Measurements from ENCODE around the gene CDHR2.

The CDHR2 gene

DNA sequence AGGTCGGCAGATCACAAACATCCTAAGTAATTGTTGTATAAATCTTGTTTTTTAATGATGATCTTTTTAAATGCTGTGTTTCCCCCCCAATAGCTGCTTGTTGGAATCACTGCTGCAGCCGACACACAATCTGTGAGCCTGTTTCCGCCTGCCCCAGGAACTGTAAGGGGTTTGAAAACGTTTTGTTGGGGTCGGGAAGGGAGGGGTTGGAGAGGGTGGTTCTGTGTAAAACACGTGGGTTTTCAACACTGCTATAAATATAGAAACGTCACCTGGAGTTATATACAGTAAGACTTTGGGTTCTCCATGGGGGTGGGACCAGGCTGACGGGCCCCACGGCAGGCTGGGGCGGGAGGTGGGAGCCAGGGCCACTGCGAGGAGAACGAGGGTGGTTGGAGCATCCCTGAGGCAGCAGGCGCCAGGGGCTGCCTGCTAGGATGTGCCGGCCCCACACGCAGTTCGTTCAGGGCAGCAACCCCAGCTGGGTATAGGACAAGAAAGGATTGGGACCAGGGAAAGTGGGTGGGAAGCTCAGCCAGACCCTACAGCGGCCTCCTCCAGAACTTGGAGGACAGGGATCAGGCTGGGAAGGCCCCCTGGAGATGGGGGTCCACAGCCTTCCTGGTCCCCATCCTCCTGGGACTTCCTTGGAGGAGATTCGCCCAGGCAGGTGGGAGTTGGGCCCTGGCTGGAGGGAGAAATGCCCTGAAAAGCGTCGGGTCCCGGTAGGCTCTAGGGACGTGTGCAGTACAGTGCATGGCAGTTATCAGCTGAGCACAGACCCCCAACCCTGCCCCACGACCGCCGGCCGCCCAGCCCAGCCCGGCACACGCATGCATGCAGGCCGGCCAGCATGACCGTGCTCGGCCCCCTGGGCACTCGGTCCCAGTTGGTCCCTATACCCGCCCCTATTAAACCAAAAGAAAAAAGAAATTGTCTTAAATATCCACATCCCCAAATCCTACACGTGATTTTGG, 21.6 kb upstream of the CDHR2 start:
- TF ChIP-seq EZH2 (IDR thresholded peaks at IDR 0.05) (no peak), FOXP2 (optimal IDR thresholded peaks at IDR 0.05; ENCODE audit: control extremely low read depth, extremely low read length, insufficient read depth) (no peak), POLR2AphosphoS5 (IDR thresholded peaks at IDR 0.05; ENCODE audit: borderline replicate concordance, low read depth, low read length) (no peak; the same call in 1 of the 2 replicates)
- no peak overlapping the region for H3K4me3 ChIP-seq
- no peak for DNase-seq (ENCODE audit: low read depth, low spot score)
- no peak overlapping the region for H3K27ac ChIP-seq
- H3K36me3 ChIP-seq (ENCODE audit: insufficient read depth, low read length): peaks cover 47% of the 10 kb centered on the region
- H3K9me3 ChIP-seq (ENCODE audit: low read depth, low read length): no peaks in the 10 kb centered on the region
- H3K9ac ChIP-seq (ENCODE audit: insufficient read length): no peak overlapping the region

DNA sequence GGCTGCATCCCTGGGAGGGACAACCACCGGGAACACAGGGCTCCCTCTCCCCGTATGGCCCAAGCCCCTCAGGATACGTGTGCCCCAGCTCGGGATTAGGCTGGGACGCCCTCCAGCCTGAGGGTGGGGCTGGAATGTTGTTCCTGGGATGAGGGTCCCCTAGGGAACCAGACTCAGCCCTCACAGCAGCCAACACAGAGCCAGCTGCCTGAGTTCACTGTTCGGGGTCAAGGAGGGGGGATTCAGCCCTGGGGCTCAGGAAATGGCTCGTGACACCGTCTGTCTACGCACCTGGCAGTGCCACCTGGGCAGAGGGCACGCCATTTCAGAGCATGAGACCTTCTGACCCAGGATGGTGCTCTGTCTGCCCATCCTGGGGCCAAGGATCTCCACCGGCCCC, 20.8 kb upstream of the CDHR2 start:
- Histone ChIP-seq H3K27ac (no peak overlapping the region), H3K9me3 (ENCODE audit: low read depth, low read length) (no peaks in the 10 kb centered on the region), H3K9ac (ENCODE audit: insufficient read length) (no peak overlapping the region), H3K36me3 (ENCODE audit: insufficient read depth, low read length) (peaks cover 53% of the 10 kb centered on the region), H3K4me3 (no peak overlapping the region)
- DNase-seq (ENCODE audit: low read depth, low spot score): no peak
- TF ChIP-seq POLR2AphosphoS5 (IDR thresholded peaks at IDR 0.05; ENCODE audit: borderline replicate concordance, low read depth, low read length) (no peak), FOXP2 (optimal IDR thresholded peaks at IDR 0.05; ENCODE audit: control extremely low read depth, extremely low read length, insufficient read depth) (no peak), EZH2 (IDR thresholded peaks at IDR 0.05) (no peak)

DNA sequence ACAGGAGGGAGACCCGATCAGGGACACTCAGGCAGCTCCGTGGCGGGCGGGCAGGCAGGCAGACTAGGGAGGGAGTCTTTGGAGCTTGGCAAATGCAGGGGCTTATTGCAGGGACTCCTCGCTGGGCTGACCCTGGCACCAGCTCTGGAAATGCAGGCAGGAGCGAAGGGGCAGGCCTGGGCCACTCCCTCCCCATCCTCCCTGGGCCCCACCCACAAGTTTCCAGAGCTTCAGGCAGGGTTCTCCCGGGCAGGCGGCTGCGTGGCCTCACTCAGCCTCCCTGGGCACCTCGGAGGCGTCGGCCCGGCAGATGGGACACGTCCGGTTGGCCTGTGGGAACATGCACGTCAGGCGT, 20.4 kb upstream of the CDHR2 start:
- DNase-seq (ENCODE audit: low read depth, low spot score): no peak
- Histone ChIP-seq H3K27ac (no peak overlapping the region), H3K4me3 (no peak overlapping the region), H3K36me3 (ENCODE audit: insufficient read depth, low read length) (peaks cover 53% of the 10 kb centered on the region), H3K9ac (ENCODE audit: insufficient read length) (no peak overlapping the region), H3K9me3 (ENCODE audit: low read depth, low read length) (no peaks in the 10 kb centered on the region)
- TF ChIP-seq FOXP2 (optimal IDR thresholded peaks at IDR 0.05; ENCODE audit: control extremely low read depth, extremely low read length, insufficient read depth): no peak
- TF ChIP-seq POLR2AphosphoS5 (IDR thresholded peaks at IDR 0.05; ENCODE audit: borderline replicate concordance, low read depth, low read length): no peak
- no peak for TF ChIP-seq EZH2 (IDR thresholded peaks at IDR 0.05)

DNA sequence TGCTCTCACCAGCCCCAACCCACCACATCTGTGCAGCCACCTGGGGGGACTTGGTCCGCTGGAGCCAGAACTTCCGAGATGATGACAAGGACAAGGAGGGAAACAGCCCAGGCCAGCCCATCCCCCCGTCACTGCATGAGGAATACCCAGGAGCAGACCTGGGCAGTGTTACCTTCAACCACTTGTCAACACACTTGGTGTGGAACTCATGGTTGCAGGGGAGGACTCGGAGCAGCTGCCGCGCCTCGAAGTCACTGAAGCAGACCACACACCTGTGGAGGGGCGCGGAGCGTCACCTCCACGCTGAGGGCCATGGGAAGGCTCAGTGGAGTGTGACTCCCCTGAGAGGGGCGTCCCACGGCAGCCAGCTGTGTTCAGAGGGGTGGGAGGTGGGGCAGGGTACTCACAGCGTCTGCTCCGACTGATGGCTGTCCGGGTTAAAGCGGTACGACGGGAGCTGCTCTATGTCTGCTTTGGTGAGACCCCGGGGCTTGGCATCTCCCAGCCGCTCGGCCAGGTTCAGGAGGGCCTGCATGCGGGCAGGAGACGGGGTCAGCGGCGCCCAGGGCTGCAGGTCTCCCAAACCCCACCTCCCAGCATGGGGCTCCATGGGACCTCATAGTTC, 19.9 kb upstream of the CDHR2 start:
- no peak overlapping the region for H3K27ac ChIP-seq
- no peak for DNase-seq (ENCODE audit: low read depth, low spot score)
- H3K4me3 ChIP-seq: no peak overlapping the region
- H3K9ac ChIP-seq (ENCODE audit: insufficient read length): no peak overlapping the region
- no peaks in the 10 kb centered on the region for H3K9me3 ChIP-seq (ENCODE audit: low read depth, low read length)
- TF ChIP-seq FOXP2 (optimal IDR thresholded peaks at IDR 0.05; ENCODE audit: control extremely low read depth, extremely low read length, insufficient read depth) (no peak), EZH2 (IDR thresholded peaks at IDR 0.05) (no peak), POLR2AphosphoS5 (IDR thresholded peaks at IDR 0.05; ENCODE audit: borderline replicate concordance, low read depth, low read length) (no peak)
- H3K36me3 ChIP-seq (ENCODE audit: insufficient read depth, low read length): peaks cover 53% of the 10 kb centered on the region

DNA sequence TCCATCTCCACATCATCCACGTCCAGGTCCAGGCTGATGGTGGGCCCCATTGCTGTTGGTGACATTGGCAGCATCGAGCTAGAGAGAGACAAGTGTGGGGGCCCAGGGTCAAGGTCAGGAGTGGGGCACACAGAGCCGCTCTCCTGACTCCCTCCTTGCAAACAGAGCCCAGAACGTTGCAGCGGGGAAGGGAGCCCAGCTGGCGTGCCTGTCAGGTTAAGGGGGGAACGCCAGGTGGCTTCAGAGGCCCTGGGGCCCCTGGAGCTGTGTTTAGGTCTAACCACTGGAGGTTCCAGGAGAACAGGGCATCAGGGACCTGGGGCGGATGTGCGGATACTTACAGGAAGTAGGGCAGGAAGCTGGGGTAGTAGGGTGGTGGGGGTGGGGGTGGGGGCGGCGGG, 19.4 kb upstream of the CDHR2 start:
- no peak overlapping the region for H3K27ac ChIP-seq
- no peak overlapping the region for H3K9ac ChIP-seq (ENCODE audit: insufficient read length)
- TF ChIP-seq EZH2 (IDR thresholded peaks at IDR 0.05): no peak
- no peak for TF ChIP-seq FOXP2 (optimal IDR thresholded peaks at IDR 0.05; ENCODE audit: control extremely low read depth, extremely low read length, insufficient read depth)
- TF ChIP-seq POLR2AphosphoS5 (IDR thresholded peaks at IDR 0.05; ENCODE audit: borderline replicate concordance, low read depth, low read length): no peak
- H3K36me3 ChIP-seq (ENCODE audit: insufficient read depth, low read length): peaks cover 54% of the 10 kb centered on the region
- no peaks in the 10 kb centered on the region for H3K9me3 ChIP-seq (ENCODE audit: low read depth, low read length)
- H3K4me3 ChIP-seq: no peak overlapping the region
- DNase-seq (ENCODE audit: low read depth, low spot score): no peak

DNA sequence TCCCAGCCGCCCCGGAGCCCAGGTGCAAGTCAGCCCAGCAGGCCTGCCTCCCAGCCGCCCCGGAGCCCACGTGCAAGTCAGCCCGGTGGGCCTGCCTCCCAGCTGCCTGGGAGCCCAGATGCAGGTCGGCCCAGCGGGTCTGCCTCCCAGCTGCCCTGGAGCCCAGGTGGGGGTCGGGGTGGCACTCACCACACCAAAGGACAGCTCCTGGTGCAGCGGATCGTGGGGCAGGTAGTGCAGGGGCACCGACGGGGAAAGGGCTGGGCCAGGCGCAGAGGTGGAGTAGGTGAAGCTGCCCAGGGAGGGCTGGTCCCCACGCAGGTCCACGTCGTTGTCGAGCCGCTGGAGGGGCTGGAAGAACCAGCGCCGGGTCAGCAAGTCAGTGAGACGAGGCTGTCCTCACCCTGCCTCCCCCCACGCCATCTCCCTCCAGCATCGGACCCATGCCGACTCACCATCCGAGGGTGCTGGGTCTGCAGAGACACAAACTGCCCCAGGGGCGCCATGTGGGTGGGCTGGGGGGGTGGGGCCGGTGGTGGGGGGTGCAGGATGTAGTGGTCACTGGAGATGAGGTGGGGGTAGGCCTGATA, 18.7 kb upstream of the CDHR2 start:
- no peak for DNase-seq (ENCODE audit: low read depth, low spot score)
- Histone ChIP-seq H3K4me3 (no peak overlapping the region), H3K27ac (no peak overlapping the region), H3K36me3 (ENCODE audit: insufficient read depth, low read length) (peaks cover 61% of the 10 kb centered on the region), H3K9ac (ENCODE audit: insufficient read length) (no peak overlapping the region), H3K9me3 (ENCODE audit: low read depth, low read length) (no peaks in the 10 kb centered on the region)
- TF ChIP-seq EZH2 (IDR thresholded peaks at IDR 0.05) (no peak), POLR2AphosphoS5 (IDR thresholded peaks at IDR 0.05; ENCODE audit: borderline replicate concordance, low read depth, low read length) (no peak), FOXP2 (optimal IDR thresholded peaks at IDR 0.05; ENCODE audit: control extremely low read depth, extremely low read length, insufficient read depth) (no peak)

DNA sequence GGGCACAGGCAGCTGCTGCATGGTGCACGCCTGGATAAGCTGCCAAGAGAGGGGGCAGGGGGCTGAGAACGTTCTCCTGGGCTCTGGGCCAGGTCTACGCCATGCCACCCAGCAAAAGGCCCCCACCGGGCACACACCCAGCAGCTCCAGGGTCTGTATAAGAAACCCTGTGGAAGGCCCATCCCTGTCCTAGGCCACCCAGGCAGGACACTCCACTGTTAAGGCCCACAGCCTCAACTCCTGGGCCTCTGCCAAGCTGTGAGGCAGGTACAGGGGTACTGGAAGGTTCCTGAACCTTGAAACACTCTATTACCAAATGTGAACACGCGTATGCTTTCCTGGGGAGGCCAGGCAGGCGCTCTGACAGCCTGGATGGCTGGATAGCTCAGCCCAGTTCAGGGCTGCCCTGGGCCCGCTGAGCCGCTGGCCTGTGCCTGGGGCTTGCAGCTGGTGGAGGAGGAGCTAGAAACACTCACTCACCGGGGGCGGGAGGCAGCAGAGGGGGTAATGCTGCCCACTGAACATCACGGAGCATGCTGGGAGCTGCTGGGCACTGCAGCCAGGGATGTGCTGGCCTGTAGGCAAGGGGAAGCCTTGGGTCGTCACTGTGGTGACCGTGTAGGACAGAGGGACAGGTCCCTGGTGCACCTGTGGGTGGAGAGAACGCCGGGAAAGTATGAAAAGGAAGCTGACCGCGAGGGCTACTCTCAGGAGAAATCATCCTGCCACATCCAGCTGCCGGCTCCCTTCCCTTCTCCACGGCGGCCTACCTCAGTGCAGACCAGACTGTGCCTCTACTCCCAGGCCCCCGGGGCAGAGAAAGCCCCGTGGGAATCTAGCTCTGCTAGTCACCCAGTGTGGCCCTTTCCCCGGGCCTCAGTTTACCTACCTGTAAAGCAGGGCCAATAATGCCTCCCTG, 17.9 kb upstream of the CDHR2 start:
- Histone ChIP-seq H3K36me3 (ENCODE audit: insufficient read depth, low read length) (peaks cover 64% of the 10 kb centered on the region), H3K9ac (ENCODE audit: insufficient read length) (no peak overlapping the region), H3K4me3 (no peak overlapping the region), H3K27ac (no peak overlapping the region), H3K9me3 (ENCODE audit: low read depth, low read length) (no peaks in the 10 kb centered on the region)
- TF ChIP-seq FOXP2 (optimal IDR thresholded peaks at IDR 0.05; ENCODE audit: control extremely low read depth, extremely low read length, insufficient read depth) (no peak), POLR2AphosphoS5 (IDR thresholded peaks at IDR 0.05; ENCODE audit: borderline replicate concordance, low read depth, low read length) (no peak), EZH2 (IDR thresholded peaks at IDR 0.05) (no peak)
- DNase-seq (ENCODE audit: low read depth, low spot score): no peak
